SK-N-SH treated with all-trans-retinoic acid at 6 μM for 48 hours (cell line): ENCODE data around the gene POU6F2.

Experiments used
- ATAC-seq: fragments of 200-7000 bp; cut with Tn5 transposase; 3 replicates; pipeline ENCODE4 v1.9.1; 2020; ENCODE audit warnings: mild to moderate bottlenecking, moderate library complexity
- ARNTL ChIP-seq: fragments of 450-650 bp; formaldehyde crosslinking; IDR thresholded peaks from 2 replicates; pipeline ENCODE4 v1.5.0; 2020; ENCODE audit warnings: low read depth, mild to moderate bottlenecking, moderate library complexity, borderline replicate concordance
- BACH2 ChIP-seq: fragments of 250-450 bp; sonication (Bioruptor Pico); IDR thresholded peaks from 2 replicates; pipeline ENCODE4 v1.9.0; 2021; ENCODE audit warnings: mild to moderate bottlenecking, borderline replicate concordance
- CSDC2 ChIP-seq: fragments of 250-450 bp; sonication (Bioruptor Pico); IDR thresholded peaks from 2 replicates; pipeline ENCODE4 v1.5.0; 2020; ENCODE audit warnings: mild to moderate bottlenecking, moderate library complexity
- ESRRG ChIP-seq: fragments of 250-450 bp; sonication (Bioruptor Pico); IDR thresholded peaks from 2 replicates; pipeline ENCODE4 v1.6.1; 2021; ENCODE audit warnings: mild to moderate bottlenecking
- GLIS3 ChIP-seq: fragments of 250-450 bp; sonication (Bioruptor Pico); IDR thresholded peaks from 2 replicates; pipeline ENCODE4 v1.5.0; 2020; ENCODE audit warnings: mild to moderate bottlenecking, moderate library complexity
- ISL1 ChIP-seq: fragments of 250-450 bp; sonication (Bioruptor Pico); IDR thresholded peaks from 2 replicates; pipeline ENCODE4 v2.1.2; 2022; ENCODE audit warnings: mild to moderate bottlenecking, moderate library complexity
- OSR1 ChIP-seq: fragments of 250-450 bp; sonication (Bioruptor Pico); IDR thresholded peaks from 2 replicates; pipeline ENCODE4 v1.8.0; 2022; ENCODE audit warnings: moderate library complexity, mild to moderate bottlenecking, inconsistent platforms
- PPARA ChIP-seq: fragments of 250-450 bp; sonication (Bioruptor Pico); IDR thresholded peaks from 2 replicates; pipeline ENCODE4 v1.5.0; 2020; ENCODE audit warnings: mild to moderate bottlenecking, borderline replicate concordance
- RARB ChIP-seq: fragments of 250-450 bp; sonication (Bioruptor Pico); IDR thresholded peaks from 2 replicates; pipeline ENCODE4 v1.8.0; 2021; ENCODE audit warnings: mild to moderate bottlenecking, moderate library complexity
- SNAI2 ChIP-seq: fragments of 250-450 bp; sonication (Bioruptor Pico); IDR thresholded peaks from 2 replicates; pipeline ENCODE4 v1.5.0; 2020; ENCODE audit warnings: mild to moderate bottlenecking, moderate library complexity
- TCF4 ChIP-seq: fragments of 250-450 bp; sonication (Bioruptor Pico); IDR thresholded peaks from 2 replicates; pipeline ENCODE4 v1.8.0; 2021; ENCODE audit warnings: mild to moderate bottlenecking, moderate library complexity, borderline replicate concordance
- TOX ChIP-seq: fragments of 250-450 bp; sonication (Bioruptor Pico); IDR thresholded peaks from 2 replicates; pipeline ENCODE4 v1.8.0; 2021; ENCODE audit warnings: mild to moderate bottlenecking, moderate library complexity, borderline replicate concordance
- ZC3H10 ChIP-seq: fragments of 250-450 bp; sonication (Bioruptor Pico); IDR thresholded peaks from 2 replicates; pipeline ENCODE4 v1.5.1; 2021; ENCODE audit warnings: mild to moderate bottlenecking, moderate library complexity
- ZFP3 ChIP-seq: fragments of 250-450 bp; sonication (Bioruptor Pico); IDR thresholded peaks from 2 replicates; pipeline ENCODE4 v1.5.0; 2020; ENCODE audit warnings: mild to moderate bottlenecking, moderate library complexity
- ZFP30 ChIP-seq: fragments of 450-650 bp; formaldehyde crosslinking; IDR thresholded peaks from 2 replicates; pipeline ENCODE4 v1.5.0; 2022; ENCODE audit warnings: mild to moderate bottlenecking, moderate library complexity
- ZNF565 ChIP-seq: fragments of 450-650 bp; formaldehyde crosslinking; conservative IDR thresholded peaks from 2 replicates; pipeline ENCODE4 v1.5.0; 2020; ENCODE audit warnings: low read depth, mild to moderate bottlenecking, moderate library complexity
- ZNF70 ChIP-seq: fragments of 450-650 bp; formaldehyde crosslinking; IDR thresholded peaks from 2 replicates; pipeline ENCODE4 v1.5.0; 2020; ENCODE audit warnings: mild to moderate bottlenecking, moderate library complexity
- ZNF8 ChIP-seq: fragments of 450-650 bp; formaldehyde crosslinking; IDR thresholded peaks from 2 replicates; pipeline ENCODE4 v1.5.0; 2020; ENCODE audit warnings: mild to moderate bottlenecking, moderate library complexity
- TF ChIP-seq, protein P1 (sequence below): fragments of 250-450 bp; sonication (Bioruptor Pico); IDR thresholded peaks from 2 replicates; pipeline ENCODE4 v1.8.0; 2020; ENCODE audit warnings: mild to moderate bottlenecking, moderate library complexity, borderline replicate concordance
- TF ChIP-seq, protein P2 (sequence below): fragments of 250-450 bp; sonication (Bioruptor Pico); IDR thresholded peaks from 2 replicates; pipeline ENCODE4 v1.5.1; 2021; ENCODE audit warnings: mild to moderate bottlenecking, moderate library complexity
- TF ChIP-seq, protein P3 (sequence below): fragments of 250-450 bp; sonication (Bioruptor Pico); IDR thresholded peaks from 2 replicates; pipeline ENCODE4 v1.8.0; 2021; ENCODE audit warnings: low read depth, mild to moderate bottlenecking, moderate library complexity, borderline replicate concordance
- TF ChIP-seq, protein P4 (sequence below): fragments of 250-450 bp; sonication (Bioruptor Pico); IDR thresholded peaks from 2 replicates; pipeline ENCODE4 v1.5.0; 2020; ENCODE audit warnings: mild to moderate bottlenecking, moderate library complexity
- TF ChIP-seq, protein P5 (sequence below): fragments of 250-450 bp; sonication (Bioruptor Pico); IDR thresholded peaks from 2 replicates; pipeline ENCODE4 v1.5.1; 2020; ENCODE audit warnings: low read depth, mild to moderate bottlenecking, moderate library complexity

The POU6F2 gene

DNA sequence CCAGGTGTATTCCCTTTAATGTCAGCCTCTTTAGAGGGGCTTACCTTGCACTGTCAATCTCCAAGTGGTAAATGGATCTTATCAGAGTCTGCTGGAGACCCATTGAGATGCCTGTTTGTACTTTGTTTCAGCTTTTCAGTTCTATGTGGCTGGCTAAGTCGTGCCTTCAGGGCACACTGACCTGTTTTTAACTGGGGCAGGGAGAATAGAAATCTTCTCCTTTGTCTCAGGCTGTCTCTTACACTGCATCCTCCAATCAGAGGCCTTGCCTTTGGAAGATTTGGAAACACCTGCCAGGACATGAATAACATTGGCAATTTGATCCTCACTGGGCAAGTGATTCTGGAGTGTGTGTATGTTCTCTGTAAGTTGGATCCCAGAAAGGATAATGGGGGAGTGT is 65.0 kb downstream of the POU6F2 start:
- no peak for ATAC-seq
- no peak for TF ChIP-seq PPARA
- TF ChIP-seq, protein P1, sequence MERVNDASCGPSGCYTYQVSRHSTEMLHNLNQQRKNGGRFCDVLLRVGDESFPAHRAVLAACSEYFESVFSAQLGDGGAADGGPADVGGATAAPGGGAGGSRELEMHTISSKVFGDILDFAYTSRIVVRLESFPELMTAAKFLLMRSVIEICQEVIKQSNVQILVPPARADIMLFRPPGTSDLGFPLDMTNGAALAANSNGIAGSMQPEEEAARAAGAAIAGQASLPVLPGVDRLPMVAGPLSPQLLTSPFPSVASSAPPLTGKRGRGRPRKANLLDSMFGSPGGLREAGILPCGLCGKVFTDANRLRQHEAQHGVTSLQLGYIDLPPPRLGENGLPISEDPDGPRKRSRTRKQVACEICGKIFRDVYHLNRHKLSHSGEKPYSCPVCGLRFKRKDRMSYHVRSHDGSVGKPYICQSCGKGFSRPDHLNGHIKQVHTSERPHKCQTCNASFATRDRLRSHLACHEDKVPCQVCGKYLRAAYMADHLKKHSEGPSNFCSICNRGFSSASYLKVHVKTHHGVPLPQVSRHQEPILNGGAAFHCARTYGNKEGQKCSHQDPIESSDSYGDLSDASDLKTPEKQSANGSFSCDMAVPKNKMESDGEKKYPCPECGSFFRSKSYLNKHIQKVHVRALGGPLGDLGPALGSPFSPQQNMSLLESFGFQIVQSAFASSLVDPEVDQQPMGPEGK (CRISPR knock-in tag): no peak
- TF ChIP-seq ZFP3 (CRISPR knock-in tag): no peak
- no peak for TF ChIP-seq ARNTL (CRISPR knock-in tag)
- TF ChIP-seq ZNF70 (CRISPR knock-in tag): no peak
- no peak for TF ChIP-seq BACH2 (CRISPR knock-in tag)
- no peak for TF ChIP-seq ZFP30 (CRISPR knock-in tag)
- TF ChIP-seq, protein P2, sequence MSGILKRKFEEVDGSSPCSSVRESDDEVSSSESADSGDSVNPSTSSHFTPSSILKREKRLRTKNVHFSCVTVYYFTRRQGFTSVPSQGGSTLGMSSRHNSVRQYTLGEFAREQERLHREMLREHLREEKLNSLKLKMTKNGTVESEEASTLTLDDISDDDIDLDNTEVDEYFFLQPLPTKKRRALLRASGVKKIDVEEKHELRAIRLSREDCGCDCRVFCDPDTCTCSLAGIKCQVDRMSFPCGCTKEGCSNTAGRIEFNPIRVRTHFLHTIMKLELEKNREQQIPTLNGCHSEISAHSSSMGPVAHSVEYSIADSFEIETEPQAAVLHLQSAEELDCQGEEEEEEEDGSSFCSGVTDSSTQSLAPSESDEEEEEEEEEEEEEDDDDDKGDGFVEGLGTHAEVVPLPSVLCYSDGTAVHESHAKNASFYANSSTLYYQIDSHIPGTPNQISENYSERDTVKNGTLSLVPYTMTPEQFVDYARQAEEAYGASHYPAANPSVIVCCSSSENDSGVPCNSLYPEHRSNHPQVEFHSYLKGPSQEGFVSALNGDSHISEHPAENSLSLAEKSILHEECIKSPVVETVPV (CRISPR knock-in tag): no peak
- TF ChIP-seq ZNF565 (CRISPR knock-in tag): no peak
- no peak for TF ChIP-seq GLIS3
- no peak for TF ChIP-seq ZNF8 (CRISPR knock-in tag)
- no peak for TF ChIP-seq ZC3H10
- TF ChIP-seq TCF4 (CRISPR knock-in tag): no peak
- no peak for TF ChIP-seq OSR1 (CRISPR knock-in tag)
- TF ChIP-seq, protein P3, sequence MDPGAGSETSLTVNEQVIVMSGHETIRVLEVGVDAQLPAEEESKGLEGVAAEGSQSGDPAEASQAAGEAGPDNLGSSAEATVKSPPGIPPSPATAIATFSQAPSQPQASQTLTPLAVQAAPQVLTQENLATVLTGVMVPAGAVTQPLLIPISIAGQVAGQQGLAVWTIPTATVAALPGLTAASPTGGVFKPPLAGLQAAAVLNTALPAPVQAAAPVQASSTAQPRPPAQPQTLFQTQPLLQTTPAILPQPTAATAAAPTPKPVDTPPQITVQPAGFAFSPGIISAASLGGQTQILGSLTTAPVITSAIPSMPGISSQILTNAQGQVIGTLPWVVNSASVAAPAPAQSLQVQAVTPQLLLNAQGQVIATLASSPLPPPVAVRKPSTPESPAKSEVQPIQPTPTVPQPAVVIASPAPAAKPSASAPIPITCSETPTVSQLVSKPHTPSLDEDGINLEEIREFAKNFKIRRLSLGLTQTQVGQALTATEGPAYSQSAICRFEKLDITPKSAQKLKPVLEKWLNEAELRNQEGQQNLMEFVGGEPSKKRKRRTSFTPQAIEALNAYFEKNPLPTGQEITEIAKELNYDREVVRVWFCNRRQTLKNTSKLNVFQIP (CRISPR knock-in tag): no peak
- TF ChIP-seq, protein P4, sequence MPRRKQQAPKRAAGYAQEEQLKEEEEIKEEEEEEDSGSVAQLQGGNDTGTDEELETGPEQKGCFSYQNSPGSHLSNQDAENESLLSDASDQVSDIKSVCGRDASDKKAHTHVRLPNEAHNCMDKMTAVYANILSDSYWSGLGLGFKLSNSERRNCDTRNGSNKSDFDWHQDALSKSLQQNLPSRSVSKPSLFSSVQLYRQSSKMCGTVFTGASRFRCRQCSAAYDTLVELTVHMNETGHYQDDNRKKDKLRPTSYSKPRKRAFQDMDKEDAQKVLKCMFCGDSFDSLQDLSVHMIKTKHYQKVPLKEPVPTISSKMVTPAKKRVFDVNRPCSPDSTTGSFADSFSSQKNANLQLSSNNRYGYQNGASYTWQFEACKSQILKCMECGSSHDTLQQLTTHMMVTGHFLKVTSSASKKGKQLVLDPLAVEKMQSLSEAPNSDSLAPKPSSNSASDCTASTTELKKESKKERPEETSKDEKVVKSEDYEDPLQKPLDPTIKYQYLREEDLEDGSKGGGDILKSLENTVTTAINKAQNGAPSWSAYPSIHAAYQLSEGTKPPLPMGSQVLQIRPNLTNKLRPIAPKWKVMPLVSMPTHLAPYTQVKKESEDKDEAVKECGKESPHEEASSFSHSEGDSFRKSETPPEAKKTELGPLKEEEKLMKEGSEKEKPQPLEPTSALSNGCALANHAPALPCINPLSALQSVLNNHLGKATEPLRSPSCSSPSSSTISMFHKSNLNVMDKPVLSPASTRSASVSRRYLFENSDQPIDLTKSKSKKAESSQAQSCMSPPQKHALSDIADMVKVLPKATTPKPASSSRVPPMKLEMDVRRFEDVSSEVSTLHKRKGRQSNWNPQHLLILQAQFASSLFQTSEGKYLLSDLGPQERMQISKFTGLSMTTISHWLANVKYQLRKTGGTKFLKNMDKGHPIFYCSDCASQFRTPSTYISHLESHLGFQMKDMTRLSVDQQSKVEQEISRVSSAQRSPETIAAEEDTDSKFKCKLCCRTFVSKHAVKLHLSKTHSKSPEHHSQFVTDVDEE: no peak
- TF ChIP-seq, all 23 proteins: peak for 0

DNA sequence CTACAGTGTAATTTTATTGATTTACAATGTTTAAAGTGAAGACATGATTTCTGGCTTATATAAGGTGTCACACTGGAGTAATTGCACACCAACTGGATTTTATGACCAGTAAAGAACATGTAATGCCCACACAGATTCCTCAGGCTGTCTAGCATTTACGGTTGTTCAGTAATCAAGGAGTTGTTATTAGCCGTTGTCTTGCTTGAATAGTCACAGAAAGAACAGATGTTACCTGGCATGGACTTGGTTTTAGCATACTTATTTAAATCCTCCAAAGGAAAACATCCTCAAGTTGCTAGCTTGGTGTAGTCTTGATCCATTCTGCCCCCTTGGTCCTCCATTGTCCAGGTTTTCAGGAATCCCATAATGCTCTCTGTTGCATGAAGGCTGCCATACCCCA is 65.8 kb downstream of the POU6F2 start:
- no peak for ATAC-seq
- TF ChIP-seq ZFP3 (CRISPR knock-in tag): no peak
- TF ChIP-seq ZNF70 (CRISPR knock-in tag): no peak
- no peak for TF ChIP-seq ESRRG
- no peak for TF ChIP-seq OSR1 (CRISPR knock-in tag)
- TF ChIP-seq TCF4 (CRISPR knock-in tag): no peak
- TF ChIP-seq, protein P5, sequence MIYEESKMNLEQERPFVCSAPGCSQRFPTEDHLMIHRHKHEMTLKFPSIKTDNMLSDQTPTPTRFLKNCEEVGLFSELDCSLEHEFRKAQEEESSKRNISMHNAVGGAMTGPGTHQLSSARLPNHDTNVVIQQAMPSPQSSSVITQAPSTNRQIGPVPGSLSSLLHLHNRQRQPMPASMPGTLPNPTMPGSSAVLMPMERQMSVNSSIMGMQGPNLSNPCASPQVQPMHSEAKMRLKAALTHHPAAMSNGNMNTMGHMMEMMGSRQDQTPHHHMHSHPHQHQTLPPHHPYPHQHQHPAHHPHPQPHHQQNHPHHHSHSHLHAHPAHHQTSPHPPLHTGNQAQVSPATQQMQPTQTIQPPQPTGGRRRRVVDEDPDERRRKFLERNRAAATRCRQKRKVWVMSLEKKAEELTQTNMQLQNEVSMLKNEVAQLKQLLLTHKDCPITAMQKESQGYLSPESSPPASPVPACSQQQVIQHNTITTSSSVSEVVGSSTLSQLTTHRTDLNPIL (CRISPR knock-in tag): no peak
- no peak for TF ChIP-seq SNAI2
- no peak for TF ChIP-seq CSDC2
- no peak for TF ChIP-seq RARB (CRISPR knock-in tag)
- no peak for TF ChIP-seq ISL1
- TF ChIP-seq ZNF8 (CRISPR knock-in tag): no peak
- TF ChIP-seq, protein P3 (CRISPR knock-in tag): no peak
- TF ChIP-seq TOX: no peak
- TF ChIP-seq, protein P4: no peak
- TF ChIP-seq GLIS3: no peak
- TF ChIP-seq, protein P1 (CRISPR knock-in tag): no peak
- TF ChIP-seq PPARA: no peak
- TF ChIP-seq BACH2 (CRISPR knock-in tag): no peak
